Choroid plexus epithelial cell (primary cell): ENCODE results near the gene KCNG2.

Source experiments
- DNase-seq: peaks from one replicate; pipeline ENCODE4 v3.0.0-alpha.2; 2010; ENCODE audit warnings: low read depth
- H3K4me3 ChIP-seq: 2 replicates; pipeline ENCODE4 v1.5.1; 2011; ENCODE audit warnings: low read depth, mild to moderate bottlenecking, control low read depth, low read length, moderate library complexity
- CTCF ChIP-seq: conservative IDR thresholded peaks from 2 replicates; pipeline ENCODE4 v1.5.1; 2011; ENCODE audit warnings: low read depth, mild to moderate bottlenecking, control low read depth, inconsistent platforms, low read length, moderate library complexity

The KCNG2 gene

GRCh38 chr18:79819968-79820351 lies 22.2 kb downstream of the KCNG2 start:
- H3K4me3 ChIP-seq: no peak overlapping the region
- TF ChIP-seq CTCF: no peak
- DNase-seq: no peak

GRCh38 chr18:79823120-79823519 lies 25.4 kb downstream of the KCNG2 start:
- no peak overlapping the region for H3K4me3 ChIP-seq
- DNase-seq: peak; percentile 19
- TF ChIP-seq CTCF: no peak

- no peak for DNase-seq
Measured at GRCh38 chr18:79825913-79826312, 28.2 kb downstream of the KCNG2 start.

GRCh38 chr18:79826966-79827365 lies 29.2 kb downstream of the KCNG2 start:
- TF ChIP-seq CTCF: no peak
- H3K4me3 ChIP-seq: no peak overlapping the region
- no peak for DNase-seq

More at GRCh38 chr18:79825913-79826312, 28.2 kb downstream of the KCNG2 start:
- TF ChIP-seq CTCF: no peak
- no peak overlapping the region for H3K4me3 ChIP-seq

GRCh38 chr18:79828258-79828657 lies 30.5 kb downstream of the KCNG2 start:
- no peak overlapping the region for H3K4me3 ChIP-seq
- DNase-seq: no peak
- no peak for TF ChIP-seq CTCF

GRCh38 chr18:79829136-79829854 lies 31.6 kb downstream of the KCNG2 start:
- TF ChIP-seq CTCF: no peak
- H3K4me3 ChIP-seq: no peak overlapping the region
- no peak for DNase-seq

GRCh38 chr18:79832169-79832568 lies 34.4 kb downstream of the KCNG2 start:
- TF ChIP-seq CTCF: no peak
- H3K4me3 ChIP-seq: no peak overlapping the region
- no peak for DNase-seq
